ENCODE data around the gene STXBP5.
"Not testable (repeated sequence)": the region's sequence is repeated elsewhere in the genome, so short reads cannot be mapped to it uniquely, and the experiment has no call there.

STXBP5 gene

DNA sequence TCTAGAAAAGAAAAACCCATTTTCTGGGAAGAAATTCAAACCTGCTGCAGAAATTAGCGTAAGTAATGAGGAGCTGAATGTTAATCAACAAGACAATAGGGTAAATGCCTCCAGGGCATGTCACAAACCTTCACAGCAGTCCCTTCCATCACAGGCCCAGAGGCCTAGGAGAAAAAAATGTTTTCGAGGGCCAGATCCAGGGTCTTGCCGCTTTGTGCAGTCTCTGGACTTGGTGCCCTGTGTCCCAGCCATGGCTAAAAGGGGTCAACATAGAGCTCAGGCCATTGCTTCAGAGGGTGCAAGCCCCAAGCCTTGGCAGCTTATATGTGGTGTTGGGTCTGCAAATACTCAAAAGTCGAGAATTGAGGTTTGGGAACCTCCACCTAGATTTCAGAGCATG is 99.8 kb downstream of the STXBP5 start:
- DNase-seq = no peak

DNA sequence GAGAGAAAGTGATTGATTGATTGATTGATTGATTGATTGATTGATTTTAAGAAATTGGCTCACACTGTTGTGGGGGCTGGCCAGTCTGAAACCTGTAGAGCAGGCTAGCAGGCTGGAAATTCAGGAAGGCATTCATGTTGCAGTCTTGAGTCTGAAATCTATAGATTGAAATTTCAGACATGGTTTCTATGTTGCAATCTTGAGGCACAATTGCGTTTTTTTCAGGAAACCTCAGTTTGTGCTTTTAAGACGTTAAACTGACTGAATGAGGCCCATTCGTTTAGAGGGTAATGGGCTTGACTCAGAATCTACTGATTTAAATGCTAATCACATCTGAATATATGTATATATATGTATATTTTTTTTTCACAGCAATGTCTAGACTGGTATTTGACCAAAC is 106.3 kb downstream of the STXBP5 start:
- DNase-seq = no peak

DNA sequence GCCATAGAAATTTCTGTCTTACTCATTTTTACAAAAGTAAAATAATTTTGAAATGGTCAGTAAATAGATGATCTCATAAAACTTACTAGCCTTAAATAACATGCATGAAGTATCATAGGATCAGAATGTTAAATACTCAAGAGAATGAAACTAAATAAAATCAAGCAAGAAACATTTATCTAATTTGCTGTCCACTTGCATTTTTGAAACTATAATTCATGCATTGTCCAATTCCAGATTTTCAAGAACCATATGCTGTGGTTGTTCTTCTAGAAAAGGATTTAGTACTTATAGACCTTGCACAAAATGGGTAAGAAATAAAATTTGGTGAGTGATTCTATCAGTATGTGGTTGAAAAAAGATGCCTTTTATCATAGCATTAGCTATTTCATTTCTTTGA is 107.0 kb downstream of the STXBP5 start:
- no peak for DNase-seq

DNA sequence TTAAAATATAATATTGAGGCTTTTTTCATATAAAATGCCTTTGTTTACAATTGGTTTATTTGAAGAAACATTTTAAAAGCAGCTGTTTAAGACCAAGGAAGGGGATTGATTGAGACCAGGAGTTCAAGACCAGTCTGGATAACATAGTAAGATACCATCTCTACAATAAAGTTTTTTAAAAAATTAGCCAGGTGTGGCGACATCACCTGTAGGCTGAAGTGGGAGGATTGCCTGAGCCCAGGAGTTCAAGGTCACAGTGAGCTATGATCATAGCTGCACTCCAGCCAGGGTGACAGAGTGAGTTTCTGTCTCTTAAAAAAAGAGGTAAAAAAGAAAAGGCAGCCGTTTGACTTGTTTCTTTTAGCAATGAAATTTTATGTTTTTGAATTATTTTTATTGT is 117.0 kb downstream of the STXBP5 start:
- no peak for DNase-seq

DNA sequence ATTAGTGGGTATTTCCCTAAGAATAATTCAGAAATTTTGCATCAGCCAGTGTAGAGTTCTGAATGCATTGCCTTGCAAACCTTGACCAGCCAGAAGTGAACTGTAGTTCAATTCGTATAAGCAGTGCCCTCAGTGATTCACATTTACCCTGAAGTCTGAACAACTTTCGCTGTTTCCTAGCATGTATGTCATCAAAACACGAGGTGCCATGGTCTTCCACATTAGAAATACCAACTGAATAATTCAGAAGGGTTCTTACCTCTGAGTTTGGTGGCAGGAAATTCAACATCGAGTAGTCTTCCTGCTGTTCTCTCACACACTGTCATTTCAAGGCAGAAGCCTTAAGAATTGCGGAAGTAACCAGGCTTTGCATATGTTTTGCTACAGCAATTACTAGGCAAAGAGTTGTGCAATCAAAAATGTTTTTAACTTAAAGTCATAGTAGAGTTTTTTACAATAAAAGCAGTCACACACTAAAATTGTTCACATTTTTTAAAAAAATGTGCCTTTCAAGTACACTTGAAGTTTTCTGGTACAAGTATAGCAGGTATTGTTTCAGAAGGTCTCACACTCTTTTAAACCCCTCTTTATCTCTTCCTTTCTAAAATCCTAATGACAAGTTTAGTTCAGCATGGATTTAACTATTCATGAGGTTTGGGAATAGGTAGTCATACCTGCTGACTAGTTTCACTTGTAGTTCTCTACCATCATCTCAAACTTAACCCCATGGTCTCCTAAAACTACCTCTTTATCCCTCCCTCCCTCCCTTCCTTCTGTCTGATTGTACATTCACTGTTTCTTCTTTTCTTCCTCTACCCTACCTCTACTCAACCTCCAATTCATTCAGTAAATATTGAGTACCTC is 118.3 kb downstream of the STXBP5 start:
- DNase-seq = peak; percentile 11

DNA sequence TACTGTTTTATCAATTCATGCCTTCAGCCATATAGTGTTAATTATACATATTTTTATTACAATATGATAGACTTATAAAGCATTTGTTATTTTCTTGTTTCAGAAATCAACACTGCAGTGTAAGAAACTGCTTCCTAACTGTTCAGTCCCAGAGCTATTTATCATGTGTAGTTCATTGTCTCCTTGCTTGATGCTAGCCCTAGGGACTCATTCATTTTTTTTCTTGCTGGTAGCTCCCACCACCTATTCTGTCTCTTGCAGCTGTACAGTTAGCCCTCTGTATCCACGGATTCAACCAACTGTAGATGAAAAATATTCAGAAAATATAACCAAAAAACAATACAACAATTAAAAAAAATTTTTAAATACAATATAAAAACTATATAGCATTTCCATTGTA is 121.3 kb downstream of the STXBP5 start:
- no peak for DNase-seq

DNA sequence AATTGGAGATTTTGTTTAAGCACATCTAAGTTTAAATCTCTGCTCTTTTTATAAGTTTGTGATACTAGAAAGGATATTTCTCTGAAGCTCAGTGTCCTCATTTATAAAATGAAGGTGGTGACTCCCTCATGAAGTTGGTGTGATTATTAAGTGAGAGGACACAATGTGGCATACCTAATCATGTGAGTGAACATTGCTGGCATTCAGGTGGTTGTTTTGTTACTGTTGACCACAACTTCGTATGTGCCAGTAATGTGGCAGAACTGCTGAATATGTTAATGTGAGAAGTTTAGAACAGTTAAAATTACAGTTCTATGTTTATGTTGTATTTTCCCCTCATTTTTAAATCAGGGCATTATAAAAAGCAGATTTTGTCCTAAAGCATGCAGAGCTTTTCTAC is 127.2 kb downstream of the STXBP5 start:
- no peak for DNase-seq

DNA sequence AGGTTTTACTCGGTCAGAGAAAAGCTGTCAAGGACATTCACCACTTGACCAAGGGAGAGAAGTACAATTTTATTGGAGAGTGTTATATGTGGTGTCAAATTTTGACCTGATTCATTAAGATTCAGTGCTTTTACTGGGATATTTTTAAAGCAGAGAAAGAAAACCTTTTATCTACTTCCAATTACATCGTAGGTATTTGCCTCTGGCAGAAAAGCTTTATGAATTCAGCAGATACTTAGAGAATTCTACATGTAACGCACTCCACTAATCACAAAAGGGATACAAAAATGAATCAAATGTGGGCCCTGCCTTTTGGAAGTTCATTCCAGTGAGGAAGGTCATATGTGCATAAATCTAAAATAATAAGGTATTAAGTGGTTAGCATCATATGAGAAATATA is 133.7 kb downstream of the STXBP5 start:
- DNase-seq = no peak

DNA sequence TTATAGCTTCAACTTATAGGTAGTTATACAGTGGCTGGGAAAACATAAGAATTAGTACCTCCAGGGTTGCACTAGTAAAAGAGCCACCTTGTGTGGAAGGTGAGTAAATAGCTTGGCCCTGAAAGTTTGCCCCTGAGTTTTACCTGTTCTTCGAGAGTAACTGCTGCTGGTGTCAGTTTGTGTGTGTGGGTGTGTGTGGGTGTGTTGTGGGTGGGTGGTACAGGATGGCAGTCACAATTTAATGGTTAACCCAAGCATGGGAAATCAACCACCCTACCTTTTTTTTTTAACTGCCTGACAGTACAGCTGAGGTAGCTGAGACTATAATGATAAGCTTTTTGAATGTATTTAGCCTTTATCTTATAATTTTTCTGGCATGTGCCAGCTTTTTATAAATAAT is 137.3 kb downstream of the STXBP5 start:
- DNase-seq = no peak

DNA sequence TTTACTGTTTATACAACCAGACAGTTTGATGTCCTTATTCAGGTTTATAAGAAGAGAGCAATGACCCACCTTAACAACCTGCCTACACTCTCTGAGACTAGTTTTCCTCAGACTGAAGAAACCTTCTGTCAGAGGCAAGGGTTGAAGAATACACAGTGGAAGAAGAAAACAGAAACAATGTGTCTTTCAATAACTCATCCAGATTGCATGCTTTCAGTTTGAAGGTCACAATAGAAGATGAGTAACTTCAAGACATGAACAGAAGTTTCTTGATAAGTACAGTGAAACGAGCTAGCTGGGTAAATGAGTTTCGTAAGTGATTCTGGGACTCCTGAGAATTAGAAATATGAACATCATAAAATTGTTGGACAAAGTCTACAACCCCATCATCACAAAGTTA is 141.7 kb downstream of the STXBP5 start:
- DNase-seq = no peak

DNA sequence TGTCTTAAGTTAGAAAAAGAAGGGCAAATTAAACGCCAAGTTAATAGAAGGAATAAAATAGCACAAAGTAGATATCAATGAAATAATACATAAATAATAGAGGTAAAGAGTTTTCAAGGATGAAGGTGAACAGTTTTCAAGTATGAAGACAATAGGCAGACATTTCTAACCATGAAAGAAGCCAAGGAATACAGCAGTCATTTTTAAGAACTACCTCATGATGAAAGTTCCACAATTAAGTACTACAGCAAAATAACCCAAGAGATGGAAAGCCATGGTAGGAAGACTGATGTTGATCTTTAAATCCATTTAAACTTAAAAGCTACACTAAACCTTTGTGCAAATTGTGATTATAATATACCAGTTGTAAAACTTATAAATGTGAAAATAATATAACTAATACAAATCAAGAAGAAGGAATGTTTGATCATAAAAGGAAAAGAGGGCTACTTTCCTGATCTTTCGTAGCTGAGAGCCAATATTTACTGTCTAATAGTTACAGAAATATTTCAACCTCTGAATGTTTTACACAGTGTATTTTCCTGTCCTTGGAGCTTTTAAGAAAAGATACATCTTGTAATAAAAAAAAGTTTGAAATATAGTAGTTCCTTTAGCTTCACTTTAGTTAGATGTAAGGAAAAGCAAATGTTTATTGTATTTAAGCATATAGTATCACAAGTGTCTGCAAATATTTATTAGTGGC is 143.1 kb downstream of the STXBP5 start:
- no peak for DNase-seq

DNA sequence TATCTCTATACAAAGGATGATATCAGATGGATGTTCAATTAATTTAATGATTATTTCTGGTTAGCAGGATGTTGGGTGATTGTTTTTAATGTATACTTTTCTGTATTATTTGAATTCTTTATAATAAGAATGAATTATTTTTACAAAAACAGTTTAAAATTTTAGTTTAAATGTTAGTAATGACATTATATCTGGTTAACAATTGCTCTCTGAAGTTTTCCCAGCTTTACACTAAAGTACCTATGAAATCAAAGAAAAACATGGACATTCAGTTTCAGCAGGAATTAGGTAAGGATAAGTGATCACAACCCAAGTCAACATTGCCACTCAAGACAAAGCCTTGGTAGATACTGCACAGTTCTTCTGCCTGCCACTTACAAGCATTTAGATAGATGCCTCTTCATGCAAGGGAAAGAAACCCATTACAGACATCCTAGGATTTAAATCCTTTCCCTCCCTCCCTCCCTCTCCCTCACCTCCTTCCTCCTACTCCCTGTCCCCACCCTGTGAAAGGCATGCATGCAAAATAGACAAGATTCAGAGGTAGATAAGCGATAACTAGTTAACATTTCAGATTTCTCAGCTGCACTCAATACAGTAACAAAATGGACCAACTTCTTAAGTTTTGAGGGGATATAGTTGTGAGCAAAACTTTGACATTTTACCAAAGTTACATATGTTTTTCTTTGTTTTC is 143.8 kb downstream of the STXBP5 start:
- no peak for DNase-seq

DNA sequence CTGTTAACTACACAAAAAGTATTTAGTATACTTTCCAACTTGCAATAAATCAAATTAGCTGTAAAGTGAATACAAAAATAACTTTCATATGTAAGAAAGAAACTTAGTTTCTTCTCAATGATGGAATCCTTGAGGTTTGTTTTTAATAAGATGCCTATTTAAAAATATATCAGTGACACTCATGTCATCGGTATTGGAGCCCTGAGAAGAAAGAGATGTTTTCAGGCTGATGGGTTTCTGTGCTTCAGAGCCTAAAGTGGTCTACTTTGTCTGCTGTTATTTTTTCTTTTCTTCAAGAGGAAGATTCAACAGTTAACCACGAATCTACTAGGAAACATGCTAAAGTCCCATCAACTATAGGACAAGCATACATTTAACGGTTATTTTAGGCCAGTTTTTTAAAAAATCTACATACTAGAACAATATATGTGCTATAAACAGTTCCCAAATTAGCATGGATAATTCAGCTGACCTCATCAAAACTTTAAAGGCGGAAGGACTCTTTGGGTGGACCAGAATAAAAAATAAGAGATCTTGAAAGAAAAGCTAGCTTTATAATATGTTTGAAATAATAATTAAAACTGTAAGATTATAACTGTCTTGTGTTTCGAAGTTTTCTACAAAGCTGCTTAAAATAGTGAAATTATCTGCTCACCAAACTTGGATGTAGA is 157.2 kb downstream of the STXBP5 start:
- DNase-seq = no peak

DNA sequence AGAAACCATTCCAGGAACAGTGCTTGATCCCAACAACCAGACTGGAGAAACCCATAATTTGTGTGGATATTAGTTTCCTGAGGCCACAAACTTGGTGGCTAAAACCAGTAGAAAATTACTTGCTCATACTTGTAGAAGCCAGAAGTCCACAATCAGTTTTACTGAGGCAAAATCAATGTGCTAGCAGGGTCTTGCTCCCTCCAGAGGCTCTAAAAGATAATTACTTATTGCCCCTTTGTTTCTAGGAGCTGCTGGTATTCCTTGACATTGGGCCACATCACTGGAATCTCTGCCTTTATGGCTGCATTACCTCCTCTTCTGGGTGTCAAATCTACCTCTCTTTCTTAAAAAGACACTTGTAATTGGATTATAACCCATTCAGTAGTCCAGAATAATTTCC is 162.1 kb downstream of the STXBP5 start:
- DNase-seq = no peak

DNA sequence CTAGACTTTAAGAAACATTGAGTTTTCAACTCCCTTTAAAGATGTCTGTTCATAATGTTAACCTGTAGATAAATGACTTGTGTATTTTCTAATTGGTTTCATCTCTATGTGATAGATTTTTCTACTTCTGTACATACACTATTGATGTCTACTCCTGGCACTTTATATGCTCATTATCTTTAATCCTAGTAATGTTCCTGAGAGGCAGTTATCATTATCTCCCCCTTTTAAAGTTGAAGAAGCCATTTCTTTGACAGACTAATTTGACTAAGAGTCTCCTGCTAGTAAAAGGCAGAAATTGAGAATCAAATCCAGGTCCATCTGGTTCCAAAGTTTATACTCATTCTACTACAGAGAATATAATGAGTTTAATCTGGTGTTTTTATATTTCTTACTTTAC is 167.1 kb downstream of the STXBP5 start:
- DNase-seq = no peak

DNA sequence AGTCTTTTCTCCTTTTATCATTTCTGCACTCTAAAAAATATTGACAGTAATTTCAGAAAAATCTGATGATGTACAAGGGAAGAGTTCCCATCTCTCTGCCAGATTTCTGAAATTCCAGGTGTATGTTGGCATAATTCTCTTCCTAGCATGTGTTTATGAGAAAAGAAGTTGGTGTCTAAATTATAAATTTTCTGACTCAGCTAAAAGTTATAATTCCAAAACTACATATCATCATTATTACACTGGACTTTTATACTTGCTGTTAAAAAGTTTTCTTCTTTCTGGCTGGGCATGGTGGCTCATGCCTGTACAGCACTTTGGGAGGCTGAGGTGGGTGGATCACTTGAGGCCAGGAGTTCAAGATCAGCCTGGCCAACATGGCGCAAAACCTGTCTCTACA is 168.6 kb downstream of the STXBP5 start:
- no peak for DNase-seq

DNA sequence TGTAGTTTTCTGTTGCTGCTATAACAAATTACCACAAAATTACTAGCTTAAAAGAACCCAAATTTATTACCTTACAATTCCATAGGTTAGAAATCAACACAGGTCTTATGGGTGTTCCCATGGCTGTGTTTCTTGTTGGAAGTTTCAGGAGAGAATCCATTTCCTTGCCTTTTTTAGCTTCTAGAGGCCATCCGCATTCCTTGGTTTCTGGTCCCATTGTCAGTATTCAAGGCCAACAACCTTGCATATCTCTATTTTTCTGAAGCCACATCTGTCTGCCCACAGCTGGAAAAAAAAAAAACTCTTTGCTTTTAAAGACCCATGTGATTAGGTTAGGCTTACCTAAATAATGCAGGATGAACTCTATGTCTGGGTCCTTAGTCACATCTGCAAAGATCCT is 174.6 kb downstream of the STXBP5 start:
- no peak for DNase-seq

DNA sequence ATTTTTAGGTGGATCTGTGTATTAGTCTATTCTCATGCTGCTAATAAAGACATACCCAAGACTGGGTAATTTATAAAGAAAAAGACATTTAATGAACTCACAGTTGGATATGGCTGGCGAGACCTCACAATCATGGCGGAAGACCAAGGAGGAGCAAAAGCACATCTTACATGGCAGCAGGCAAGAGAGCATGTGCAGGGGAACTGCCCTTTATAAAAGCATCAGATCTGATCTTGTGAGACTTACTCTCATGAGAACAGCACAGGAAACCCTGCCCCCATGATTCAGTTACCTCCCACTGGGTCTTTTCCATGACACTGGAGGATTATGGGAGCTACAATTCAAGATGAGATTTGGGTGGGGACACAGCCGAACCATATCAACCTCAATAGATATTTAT is 176.6 kb downstream of the STXBP5 start:
- not testable (repeated sequence) for DNase-seq

DNA sequence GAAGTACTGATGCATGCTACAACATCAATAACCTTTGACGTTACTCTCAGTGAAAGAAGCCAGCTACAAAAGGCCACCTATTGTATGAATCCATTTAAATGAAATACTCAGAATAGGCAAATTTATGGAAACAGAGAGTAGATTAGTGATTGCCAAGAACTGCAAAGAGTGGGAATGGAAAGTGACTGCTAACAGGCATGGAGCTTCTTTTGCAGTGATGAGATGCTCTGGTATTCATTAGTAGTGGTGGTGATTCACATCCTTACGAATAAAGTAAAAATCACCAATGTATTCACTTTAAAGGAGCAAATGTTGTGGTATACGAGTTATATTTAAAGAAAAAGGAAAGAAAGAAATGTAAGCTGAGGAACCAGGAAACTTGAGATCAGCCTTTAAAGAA is 177.5 kb downstream of the STXBP5 start:
- DNase-seq = no peak

DNA sequence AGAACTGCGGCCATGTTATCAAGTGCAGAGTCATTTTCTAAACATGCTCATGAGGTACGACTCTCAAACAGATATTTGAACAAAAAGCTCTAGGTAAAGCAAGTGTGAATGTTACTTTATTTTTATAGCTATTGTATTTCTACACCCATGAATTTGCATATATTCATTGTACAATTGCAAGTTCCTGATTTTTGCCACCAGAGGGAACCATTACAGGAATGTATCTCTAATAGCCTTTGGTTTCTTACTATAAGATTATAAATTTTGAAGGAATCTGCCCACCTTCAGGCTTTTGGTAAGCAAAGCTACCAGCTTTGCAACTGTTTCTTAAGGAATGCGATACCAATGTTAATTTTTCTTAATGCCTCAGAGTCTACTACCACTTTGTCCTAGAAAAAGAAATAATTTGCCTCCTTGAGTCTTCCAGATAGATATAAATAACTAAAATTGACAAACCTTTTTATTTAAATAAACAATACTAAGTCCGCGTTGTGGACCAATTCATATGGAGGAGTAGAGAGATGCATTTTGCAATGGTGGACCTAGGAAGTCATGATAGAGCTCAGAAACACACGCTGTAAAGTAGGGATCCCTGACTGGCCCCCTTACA is 178.8 kb downstream of the STXBP5 start:
- DNase-seq = no peak

DNA sequence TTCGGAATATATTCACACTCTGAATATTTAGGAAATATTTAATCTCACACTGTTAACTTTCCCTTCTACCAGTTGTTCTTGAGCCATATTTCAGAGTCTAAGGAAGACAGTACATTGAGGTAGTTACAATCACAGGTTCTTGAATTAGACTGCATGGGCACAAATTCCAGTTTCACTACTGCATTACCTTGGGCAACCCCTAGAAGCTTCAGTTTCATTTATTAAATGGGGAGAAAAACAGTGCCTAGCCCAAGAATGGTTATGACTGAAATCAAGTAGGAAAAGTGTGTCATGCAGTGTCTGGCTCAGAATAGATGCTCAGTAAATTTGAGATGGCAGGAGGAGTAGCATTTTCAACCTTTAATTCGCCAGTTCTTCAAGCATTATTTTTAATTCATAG is 179.8 kb downstream of the STXBP5 start:
- DNase-seq = no peak

DNA sequence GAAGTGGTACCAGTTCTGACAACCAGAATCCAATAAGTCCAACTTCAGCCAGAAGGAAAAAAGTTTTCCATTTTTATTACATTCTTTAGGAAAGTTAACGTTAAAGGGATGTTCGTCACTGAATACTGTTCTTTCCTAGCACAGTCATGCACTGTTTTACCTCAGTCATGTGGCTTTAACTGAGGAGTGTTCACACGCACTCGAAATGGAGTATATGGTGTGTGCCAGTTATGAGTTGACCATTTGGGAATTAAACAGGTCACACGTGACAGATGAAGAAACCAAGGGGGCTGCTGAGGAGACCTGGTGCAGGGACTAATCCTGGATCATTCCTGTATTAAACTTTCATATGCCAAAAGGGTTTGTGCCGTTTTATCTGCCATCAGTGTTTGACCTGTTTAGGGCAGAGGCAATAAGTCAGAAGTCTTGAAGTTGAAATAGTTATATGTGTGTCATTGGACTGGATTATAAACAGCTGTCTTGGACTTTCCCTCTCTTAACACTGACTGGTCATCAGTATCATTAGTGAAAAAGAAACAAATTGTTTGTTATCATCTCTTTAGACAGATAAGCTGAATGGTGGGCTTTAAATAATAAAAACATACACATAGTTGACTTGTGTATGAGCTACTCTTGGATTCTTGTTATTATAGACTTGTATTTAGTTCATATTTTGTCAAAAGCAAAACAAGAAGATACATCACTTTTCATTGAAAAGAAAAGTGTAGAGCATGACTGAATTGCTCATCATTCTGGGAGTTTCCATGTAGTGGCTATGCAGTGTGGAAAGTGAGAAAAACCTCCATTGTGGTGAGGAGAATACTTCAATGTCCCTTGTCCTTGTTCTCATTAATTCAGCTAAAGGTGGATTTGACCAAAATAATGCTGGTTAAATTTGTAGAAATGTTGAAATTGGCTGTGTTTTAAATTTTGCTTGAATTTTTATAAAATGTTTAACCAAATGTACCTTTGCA is 180.8 kb downstream of the STXBP5 start:
- DNase-seq = no peak

Measured in CD4-positive, alpha-beta T cell treated with Interferon gamma for 1 hour (primary cell).